ENCODE measurements around the gene MAN1C1.

Gene MAN1C1

GRCh38 chr1:25807480-25808390 lies 191.1 kb downstream of the MAN1C1 start:
- DNase-seq, result no peak

- DNase-seq, result no peak
These were observed 192.1 kb downstream of the MAN1C1 start for GRCh38 chr1:25808481-25809244.

- DNase-seq, result no peak
These were observed 192.8 kb downstream of the MAN1C1 start for GRCh38 chr1:25809283-25809926.

- DNase-seq, result no peak
These were observed 193.3 kb downstream of the MAN1C1 start for GRCh38 chr1:25809929-25810328.

- DNase-seq, result no peak
These were observed 194.0 kb downstream of the MAN1C1 start for GRCh38 chr1:25810341-25811299.

- no peak for DNase-seq
These were observed 194.9 kb downstream of the MAN1C1 start for GRCh38 chr1:25811384-25812082.

- DNase-seq, result no peak
These were observed 196.6 kb downstream of the MAN1C1 start for GRCh38 chr1:25813071-25813733.

- DNase-seq, result no peak
These were observed 197.3 kb downstream of the MAN1C1 start for GRCh38 chr1:25813734-25814471.

- no peak for DNase-seq
These were observed 198.0 kb downstream of the MAN1C1 start for GRCh38 chr1:25814549-25815087.

- DNase-seq, result no peak
These were observed 198.9 kb downstream of the MAN1C1 start for GRCh38 chr1:25815208-25816111.

GRCh38 chr1:25816112-25816718 lies 199.6 kb downstream of the MAN1C1 start:
- no peak for DNase-seq

GRCh38 chr1:25817840-25818501 lies 201.4 kb downstream of the MAN1C1 start:
- no peak for DNase-seq

GRCh38 chr1:25818569-25818968 lies 202.0 kb downstream of the MAN1C1 start:
- DNase-seq, result no peak

- DNase-seq, result no peak
These were observed 203.1 kb downstream of the MAN1C1 start, which contains the start of gene MTFR1L for GRCh38 chr1:25819491-25820246. MTFR1L (plus strand) TSS chr1:25819954; CDS start chr1:25823105, 3,151 bp downstream.

- DNase-seq, result no peak
These were observed 203.9 kb downstream of the MAN1C1 start for GRCh38 chr1:25820247-25821111.

- DNase-seq, result no peak
These were observed 204.5 kb downstream of the MAN1C1 start for GRCh38 chr1:25821112-25821476.
